Erythroblast (primary cell): ENCODE measurements around the gene C5orf22.

Experiments
- GATA1 ChIP-seq: IDR thresholded peaks from 2 replicates; pipeline ENCODE4 v1.6.1; 2011; ENCODE audit warnings: low read depth, mild to moderate bottlenecking, control low read depth, low read length, moderate library complexity
- POLR2A ChIP-seq: IDR thresholded peaks from 2 replicates; pipeline ENCODE4 v1.6.1; 2011; ENCODE audit warnings: mild to moderate bottlenecking, low read length

GRCh38 chr5:31563216-31563615 lies 31.1 kb downstream of the C5orf22 start:
- TF ChIP-seq POLR2A (no peak), GATA1 (no peak)
